Measurements from ENCODE around the gene TOMT. TPM values are rescaled to one million over a fixed set of nuclear protein-coding genes. Genes with fewer than 3 reads are reported as not detected.

Gene TOMT
- total and polyA plus RNA-seq, 2 experiments from 2014 or later = not detected

DNA sequence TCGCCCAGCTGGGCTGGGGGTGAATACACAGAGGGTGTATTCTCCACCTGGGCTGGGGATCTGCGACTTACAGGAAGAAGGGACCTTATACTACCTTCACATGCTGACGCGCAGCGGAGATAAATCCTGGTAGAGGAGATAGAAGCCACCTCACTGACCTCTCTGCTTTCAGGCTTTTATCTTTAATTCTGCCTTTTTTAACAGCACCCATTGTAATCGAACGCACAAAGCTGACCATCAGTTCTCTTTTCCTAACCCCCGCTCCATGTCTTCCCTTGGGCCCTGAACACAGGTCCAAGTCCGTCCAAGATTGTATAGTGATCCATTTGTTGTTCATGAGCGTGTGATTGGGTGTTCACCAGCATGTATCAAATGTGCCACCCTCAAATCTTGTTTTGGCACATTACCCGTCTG lies 2.0 kb upstream of the TOMT start:
- Histone ChIP-seq H3K27ac (ENCODE audit: low read depth) (peak overlapping the region; percentile 90), H3K9me2 (ENCODE audit: insufficient read depth) (no peaks in the 10 kb centered on the region), H3K4me1 (ENCODE audit: insufficient read depth) (peaks cover 6% of the 10 kb centered on the region; the same call in 1 of the 2 replicates), H3K4me2 (peak overlapping the region; percentile 78), H2AFZ (no peak overlapping the region), H3K4me3 (peak overlapping the region; percentile 54), H4K20me1 (replicated peaks; ENCODE audit: insufficient read depth) (no peaks in the 10 kb centered on the region; the same call in none of the 2 replicates), H3K79me2 (replicated peaks; ENCODE audit: insufficient read depth) (peaks cover 29% of the 10 kb centered on the region), H3K27me3 (ENCODE audit: insufficient read depth) (no peaks in the 10 kb centered on the region), H3K36me3 (ENCODE audit: insufficient read depth) (no peaks in the 10 kb centered on the region; the same call in 1 of the 2 replicates), H3F3A (replicated peaks; ENCODE audit: low read depth) (peaks cover 9% of the 10 kb centered on the region; the same call in 1 of the 2 replicates)
- TF ChIP-seq, protein P1, sequence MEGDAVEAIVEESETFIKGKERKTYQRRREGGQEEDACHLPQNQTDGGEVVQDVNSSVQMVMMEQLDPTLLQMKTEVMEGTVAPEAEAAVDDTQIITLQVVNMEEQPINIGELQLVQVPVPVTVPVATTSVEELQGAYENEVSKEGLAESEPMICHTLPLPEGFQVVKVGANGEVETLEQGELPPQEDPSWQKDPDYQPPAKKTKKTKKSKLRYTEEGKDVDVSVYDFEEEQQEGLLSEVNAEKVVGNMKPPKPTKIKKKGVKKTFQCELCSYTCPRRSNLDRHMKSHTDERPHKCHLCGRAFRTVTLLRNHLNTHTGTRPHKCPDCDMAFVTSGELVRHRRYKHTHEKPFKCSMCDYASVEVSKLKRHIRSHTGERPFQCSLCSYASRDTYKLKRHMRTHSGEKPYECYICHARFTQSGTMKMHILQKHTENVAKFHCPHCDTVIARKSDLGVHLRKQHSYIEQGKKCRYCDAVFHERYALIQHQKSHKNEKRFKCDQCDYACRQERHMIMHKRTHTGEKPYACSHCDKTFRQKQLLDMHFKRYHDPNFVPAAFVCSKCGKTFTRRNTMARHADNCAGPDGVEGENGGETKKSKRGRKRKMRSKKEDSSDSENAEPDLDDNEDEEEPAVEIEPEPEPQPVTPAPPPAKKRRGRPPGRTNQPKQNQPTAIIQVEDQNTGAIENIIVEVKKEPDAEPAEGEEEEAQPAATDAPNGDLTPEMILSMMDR (conservative IDR thresholded peaks at IDR 0.05; ENCODE audit: low read depth in 2 of 2) = peak in 1 of 2 experiments; percentile 5; a peak in 1 of 4 replicates
- TF ChIP-seq ZNF114 (CRISPR knock-in tag; IDR thresholded peaks at IDR 0.05) = no peak
- Mint-ChIP-seq H3K36me3 (ENCODE audit: low read depth) (peaks cover 24% of the 10 kb centered on the region), H3K4me3 (peak overlapping the region; percentile 96), H3K27me3 (ENCODE audit: insufficient read depth, low read depth, poor library complexity) (peaks cover 13% of the 10 kb centered on the region), H3K9me3 (no peaks in the 10 kb centered on the region; the same call in 2 of the 3 replicates), H3K4me1 (peaks cover 29% of the 10 kb centered on the region), H3K27ac (peak overlapping the region; percentile 98)
- no peak for DNase-seq (ENCODE audit: low spot score)
- ATAC-seq = no peak

DNA sequence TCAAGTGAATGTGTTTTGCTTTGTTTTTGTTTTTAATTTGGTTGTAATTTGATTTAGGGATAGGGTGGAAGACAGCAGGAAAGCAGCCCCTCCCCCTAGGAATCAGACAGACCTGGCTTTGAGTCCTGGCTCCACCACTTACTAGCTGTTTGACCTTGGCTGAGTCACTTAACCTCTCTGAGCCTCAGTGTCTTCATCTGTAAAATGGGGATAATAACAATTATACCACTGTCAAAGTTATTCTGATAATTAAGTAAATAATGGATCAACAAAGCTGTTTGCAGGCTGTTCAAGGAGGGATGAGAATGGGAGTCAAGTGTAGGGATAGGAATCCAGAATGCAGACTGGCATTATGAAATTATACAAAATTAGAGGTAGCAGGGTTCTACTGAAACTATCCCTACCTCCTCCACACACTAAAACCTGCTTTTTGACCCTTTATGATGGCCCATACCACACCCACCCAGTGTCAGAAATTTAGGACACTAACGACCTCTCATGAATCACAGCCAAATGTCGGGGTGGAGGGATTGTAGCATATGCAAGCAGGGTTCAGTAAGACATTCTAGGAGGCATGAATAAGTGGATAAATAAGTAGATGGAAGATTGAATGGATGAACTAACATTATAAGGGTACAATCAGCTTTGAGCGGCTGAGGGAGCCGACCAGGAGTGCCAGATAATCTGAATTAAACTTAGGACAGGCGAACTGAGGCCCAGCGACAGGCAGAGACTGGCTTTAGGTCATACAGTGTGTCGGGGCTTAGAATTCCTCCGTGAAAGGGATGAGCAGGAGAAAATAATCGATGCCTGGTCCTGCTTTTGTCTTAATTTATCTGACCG lies 5.8 kb downstream of the TOMT start:
- Histone ChIP-seq H3K27ac (ENCODE audit: low read depth) (peak overlapping the region; percentile 21; the same call in 1 of the 2 replicates), H4K20me1 (replicated peaks; ENCODE audit: insufficient read depth) (no peaks in the 10 kb centered on the region), H3F3A (replicated peaks; ENCODE audit: low read depth) (no peaks in the 10 kb centered on the region), H3K9me2 (ENCODE audit: insufficient read depth) (peaks cover 19% of the 10 kb centered on the region), H3K36me3 (ENCODE audit: insufficient read depth) (no peaks in the 10 kb centered on the region), H3K4me3 (peak overlapping the region; percentile 49), H3K79me2 (replicated peaks; ENCODE audit: insufficient read depth) (no peaks in the 10 kb centered on the region), H3K4me2 (peak overlapping the region; percentile 77), H3K4me1 (ENCODE audit: insufficient read depth) (peaks cover 7% of the 10 kb centered on the region; the same call in 1 of the 2 replicates), H3K27me3 (ENCODE audit: insufficient read depth) (peaks cover 9% of the 10 kb centered on the region), H2AFZ (no peak overlapping the region)
- peak overlapping the region; percentile 100 for H3K27ac Mint-ChIP-seq
- ATAC-seq (peak; percentile 4; the same call in 1 of the 3 replicates), DNase-seq (ENCODE audit: low spot score) (no peak)
- H3K36me3 Mint-ChIP-seq (ENCODE audit: low read depth) = peaks cover 7% of the 10 kb centered on the region; the same call in 2 of the 3 replicates
- peaks cover 10% of the 10 kb centered on the region for H3K4me1 Mint-ChIP-seq
- H3K9me3 Mint-ChIP-seq = no peaks in the 10 kb centered on the region; the same call in 1 of the 3 replicates
- peak overlapping the region; percentile 93 for H3K4me3 Mint-ChIP-seq
- H3K27me3 Mint-ChIP-seq (ENCODE audit: insufficient read depth, low read depth, poor library complexity) = peaks cover 15% of the 10 kb centered on the region
- TF ChIP-seq, protein P2, sequence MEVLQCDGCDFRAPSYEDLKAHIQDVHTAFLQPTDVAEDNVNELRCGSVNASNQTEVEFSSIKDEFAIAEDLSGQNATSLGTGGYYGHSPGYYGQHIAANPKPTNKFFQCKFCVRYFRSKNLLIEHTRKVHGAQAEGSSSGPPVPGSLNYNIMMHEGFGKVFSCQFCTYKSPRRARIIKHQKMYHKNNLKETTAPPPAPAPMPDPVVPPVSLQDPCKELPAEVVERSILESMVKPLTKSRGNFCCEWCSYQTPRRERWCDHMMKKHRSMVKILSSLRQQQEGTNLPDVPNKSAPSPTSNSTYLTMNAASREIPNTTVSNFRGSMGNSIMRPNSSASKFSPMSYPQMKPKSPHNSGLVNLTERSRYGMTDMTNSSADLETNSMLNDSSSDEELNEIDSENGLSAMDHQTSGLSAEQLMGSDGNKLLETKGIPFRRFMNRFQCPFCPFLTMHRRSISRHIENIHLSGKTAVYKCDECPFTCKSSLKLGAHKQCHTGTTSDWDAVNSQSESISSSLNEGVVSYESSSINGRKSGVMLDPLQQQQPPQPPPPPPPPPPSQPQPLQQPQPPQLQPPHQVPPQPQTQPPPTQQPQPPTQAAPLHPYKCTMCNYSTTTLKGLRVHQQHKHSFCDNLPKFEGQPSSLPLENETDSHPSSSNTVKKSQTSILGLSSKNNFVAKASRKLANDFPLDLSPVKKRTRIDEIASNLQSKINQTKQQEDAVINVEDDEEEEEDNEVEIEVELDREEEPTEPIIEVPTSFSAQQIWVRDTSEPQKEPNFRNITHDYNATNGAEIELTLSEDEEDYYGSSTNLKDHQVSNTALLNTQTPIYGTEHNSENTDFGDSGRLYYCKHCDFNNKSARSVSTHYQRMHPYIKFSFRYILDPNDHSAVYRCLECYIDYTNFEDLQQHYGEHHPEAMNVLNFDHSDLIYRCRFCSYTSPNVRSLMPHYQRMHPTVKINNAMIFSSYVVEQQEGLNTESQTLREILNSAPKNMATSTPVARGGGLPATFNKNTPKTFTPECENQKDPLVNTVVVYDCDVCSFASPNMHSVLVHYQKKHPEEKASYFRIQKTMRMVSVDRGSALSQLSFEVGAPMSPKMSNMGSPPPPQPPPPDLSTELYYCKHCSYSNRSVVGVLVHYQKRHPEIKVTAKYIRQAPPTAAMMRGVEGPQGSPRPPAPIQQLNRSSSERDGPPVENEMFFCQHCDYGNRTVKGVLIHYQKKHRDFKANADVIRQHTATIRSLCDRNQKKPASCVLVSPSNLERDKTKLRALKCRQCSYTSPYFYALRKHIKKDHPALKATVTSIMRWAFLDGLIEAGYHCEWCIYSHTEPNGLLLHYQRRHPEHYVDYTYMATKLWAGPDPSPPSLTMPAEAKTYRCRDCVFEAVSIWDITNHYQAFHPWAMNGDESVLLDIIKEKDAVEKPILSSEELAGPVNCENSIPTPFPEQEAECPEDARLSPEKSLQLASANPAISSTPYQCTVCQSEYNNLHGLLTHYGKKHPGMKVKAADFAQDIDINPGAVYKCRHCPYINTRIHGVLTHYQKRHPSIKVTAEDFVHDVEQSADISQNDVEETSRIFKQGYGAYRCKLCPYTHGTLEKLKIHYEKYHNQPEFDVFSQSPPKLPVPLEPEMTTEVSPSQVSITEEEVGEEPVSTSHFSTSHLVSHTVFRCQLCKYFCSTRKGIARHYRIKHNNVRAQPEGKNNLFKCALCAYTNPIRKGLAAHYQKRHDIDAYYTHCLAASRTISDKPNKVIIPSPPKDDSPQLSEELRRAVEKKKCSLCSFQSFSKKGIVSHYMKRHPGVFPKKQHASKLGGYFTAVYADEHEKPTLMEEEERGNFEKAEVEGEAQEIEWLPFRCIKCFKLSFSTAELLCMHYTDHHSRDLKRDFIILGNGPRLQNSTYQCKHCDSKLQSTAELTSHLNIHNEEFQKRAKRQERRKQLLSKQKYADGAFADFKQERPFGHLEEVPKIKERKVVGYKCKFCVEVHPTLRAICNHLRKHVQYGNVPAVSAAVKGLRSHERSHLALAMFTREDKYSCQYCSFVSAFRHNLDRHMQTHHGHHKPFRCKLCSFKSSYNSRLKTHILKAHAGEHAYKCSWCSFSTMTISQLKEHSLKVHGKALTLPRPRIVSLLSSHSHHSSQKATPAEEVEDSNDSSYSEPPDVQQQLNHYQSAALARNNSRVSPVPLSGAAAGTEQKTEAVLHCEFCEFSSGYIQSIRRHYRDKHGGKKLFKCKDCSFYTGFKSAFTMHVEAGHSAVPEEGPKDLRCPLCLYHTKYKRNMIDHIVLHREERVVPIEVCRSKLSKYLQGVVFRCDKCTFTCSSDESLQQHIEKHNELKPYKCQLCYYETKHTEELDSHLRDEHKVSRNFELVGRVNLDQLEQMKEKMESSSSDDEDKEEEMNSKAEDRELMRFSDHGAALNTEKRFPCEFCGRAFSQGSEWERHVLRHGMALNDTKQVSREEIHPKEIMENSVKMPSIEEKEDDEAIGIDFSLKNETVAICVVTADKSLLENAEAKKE (CRISPR knock-in tag; IDR thresholded peaks at IDR 0.05) = no peak
- TF ChIP-seq STAT1 (IDR thresholded peaks at IDR 0.05; ENCODE audit: unreplicated experiment) (no peak), POLR2AphosphoS5 (IDR thresholded peaks at IDR 0.05; ENCODE audit: low read depth) (no peak), JUNB (IDR thresholded peaks at IDR 0.05; ENCODE audit: unreplicated experiment) (no peak), ZNF331 (CRISPR knock-in tag; IDR thresholded peaks at IDR 0.05; ENCODE audit: low read depth) (no peak), ZNF114 (CRISPR knock-in tag; IDR thresholded peaks at IDR 0.05) (no peak), NANOG (IDR thresholded peaks at IDR 0.05; ENCODE audit: borderline replicate concordance) (no peak), CREB1 (CRISPR knock-in tag; IDR thresholded peaks at IDR 0.05; ENCODE audit: low read depth) (no peak), EZH2phosphoT487 (IDR thresholded peaks at IDR 0.05; ENCODE audit: unreplicated experiment) (no peak)
- TF ChIP-seq, protein P3, sequence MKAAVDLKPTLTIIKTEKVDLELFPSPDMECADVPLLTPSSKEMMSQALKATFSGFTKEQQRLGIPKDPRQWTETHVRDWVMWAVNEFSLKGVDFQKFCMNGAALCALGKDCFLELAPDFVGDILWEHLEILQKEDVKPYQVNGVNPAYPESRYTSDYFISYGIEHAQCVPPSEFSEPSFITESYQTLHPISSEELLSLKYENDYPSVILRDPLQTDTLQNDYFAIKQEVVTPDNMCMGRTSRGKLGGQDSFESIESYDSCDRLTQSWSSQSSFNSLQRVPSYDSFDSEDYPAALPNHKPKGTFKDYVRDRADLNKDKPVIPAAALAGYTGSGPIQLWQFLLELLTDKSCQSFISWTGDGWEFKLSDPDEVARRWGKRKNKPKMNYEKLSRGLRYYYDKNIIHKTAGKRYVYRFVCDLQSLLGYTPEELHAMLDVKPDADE (IDR thresholded peaks at IDR 0.05) = no peak

Data from GM23338 (cell line).